ENCODE measurements around the gene CMIP.

DNA sequence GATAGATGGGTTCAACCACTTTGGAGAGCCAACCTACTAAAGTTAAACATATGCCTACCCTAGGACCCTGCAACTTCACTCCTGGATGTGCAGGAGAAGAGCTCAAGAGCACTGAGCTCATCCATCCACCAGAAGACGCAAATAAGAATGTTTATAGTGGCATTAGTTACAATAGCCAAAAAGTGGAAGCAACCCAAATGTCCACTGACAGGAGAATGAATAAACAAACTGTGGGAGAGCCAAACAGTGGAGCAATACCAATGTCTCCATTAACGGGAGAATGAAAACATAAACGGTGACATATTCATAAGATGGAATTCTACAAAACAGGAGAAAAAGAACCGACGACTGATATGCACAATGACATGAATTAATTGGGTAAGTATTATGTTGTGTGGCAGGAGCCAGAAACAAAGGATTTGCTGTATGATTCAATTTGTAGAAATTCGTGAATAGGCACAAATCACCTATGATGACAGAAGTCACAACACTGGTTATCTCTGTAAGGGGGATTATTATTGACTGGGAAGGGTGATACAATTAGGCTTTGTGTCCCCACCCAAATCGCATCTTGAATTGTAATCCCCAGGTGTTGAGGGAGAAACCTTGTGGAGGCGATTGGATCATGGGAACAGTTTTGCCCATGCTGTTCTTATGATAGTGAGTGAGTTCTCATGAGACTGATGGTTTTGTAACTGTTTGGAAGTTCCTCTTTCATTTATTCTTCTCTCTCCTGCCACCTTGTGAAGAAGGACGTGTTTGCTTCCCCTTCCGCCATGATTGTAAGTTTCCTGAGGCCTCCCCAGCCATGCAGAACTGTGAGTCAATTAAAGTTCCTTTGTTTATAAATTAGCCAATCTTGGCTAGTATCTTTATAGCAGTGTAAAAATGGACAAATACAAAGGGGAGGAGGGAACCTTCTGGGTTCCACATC lies 276.6 kb downstream of the CMIP start:
- TF ChIP-seq, protein P1, sequence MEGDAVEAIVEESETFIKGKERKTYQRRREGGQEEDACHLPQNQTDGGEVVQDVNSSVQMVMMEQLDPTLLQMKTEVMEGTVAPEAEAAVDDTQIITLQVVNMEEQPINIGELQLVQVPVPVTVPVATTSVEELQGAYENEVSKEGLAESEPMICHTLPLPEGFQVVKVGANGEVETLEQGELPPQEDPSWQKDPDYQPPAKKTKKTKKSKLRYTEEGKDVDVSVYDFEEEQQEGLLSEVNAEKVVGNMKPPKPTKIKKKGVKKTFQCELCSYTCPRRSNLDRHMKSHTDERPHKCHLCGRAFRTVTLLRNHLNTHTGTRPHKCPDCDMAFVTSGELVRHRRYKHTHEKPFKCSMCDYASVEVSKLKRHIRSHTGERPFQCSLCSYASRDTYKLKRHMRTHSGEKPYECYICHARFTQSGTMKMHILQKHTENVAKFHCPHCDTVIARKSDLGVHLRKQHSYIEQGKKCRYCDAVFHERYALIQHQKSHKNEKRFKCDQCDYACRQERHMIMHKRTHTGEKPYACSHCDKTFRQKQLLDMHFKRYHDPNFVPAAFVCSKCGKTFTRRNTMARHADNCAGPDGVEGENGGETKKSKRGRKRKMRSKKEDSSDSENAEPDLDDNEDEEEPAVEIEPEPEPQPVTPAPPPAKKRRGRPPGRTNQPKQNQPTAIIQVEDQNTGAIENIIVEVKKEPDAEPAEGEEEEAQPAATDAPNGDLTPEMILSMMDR (IDR thresholded peaks at IDR 0.05): no peak
- no peak for TF ChIP-seq POLR2A (IDR thresholded peaks at IDR 0.05)

All from thyroid gland (tissue), 4 donors.